ENCODE measurements around the gene POLR2C. TPM values are rescaled to one million over a fixed set of nuclear protein-coding genes. Genes with fewer than 3 reads are reported as not detected.

The POLR2C gene
- total RNA-seq, 2 donors from 2014 or later, result 72.0 to 88.3 TPM

DNA sequence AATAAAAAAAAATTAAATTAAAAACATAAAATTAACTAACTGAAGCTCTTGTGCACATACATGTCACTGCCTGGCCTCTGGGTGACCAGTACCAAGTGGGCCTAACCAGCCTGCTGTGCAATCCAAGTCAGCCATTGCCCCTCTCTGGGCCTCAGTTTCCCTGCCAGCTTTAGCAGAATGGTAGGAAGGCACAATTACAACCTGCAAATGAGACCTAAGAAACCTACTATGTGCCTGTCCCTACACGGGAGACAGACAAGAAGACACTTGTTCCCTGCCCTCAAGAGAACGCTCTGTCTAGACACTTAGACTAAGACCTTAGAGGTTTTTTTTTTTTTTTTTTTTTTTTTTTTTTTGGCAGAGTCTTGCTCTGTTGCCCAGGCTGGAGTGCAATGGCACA lies 17.0 kb upstream of the POLR2C start:
- WGBS, 2 experiments (ENCODE audit: insufficient coverage in 1 of 2, insufficient read length in 1 of 2), result 88 to 100% methylated on average over 1 to 2 of the region's 2 CpGs
- Mint-ChIP-seq H3K27ac (no peak overlapping the region), H3K36me3 (ENCODE audit: low read depth) (peaks cover 28% of the 10 kb centered on the region), H3K27me3 (ENCODE audit: insufficient read depth) (no peaks in the 10 kb centered on the region), H3K9me3 (peaks cover 26% of the 10 kb centered on the region), H3K4me3 (peak overlapping the region; percentile 88), H3K4me1 (peaks cover 6% of the 10 kb centered on the region)
- Histone ChIP-seq H3K27me3 (ENCODE audit: control insufficient read depth, insufficient read depth, low read length, poor library complexity, severe bottlenecking) (no peaks in the 10 kb centered on the region), H3K4me1 (ENCODE audit: control insufficient read depth, insufficient read depth, low read length) (no peaks in the 10 kb centered on the region), H3K27ac (ENCODE audit: low read depth, low read length) (no peak overlapping the region), H3K4me3 (ENCODE audit: low read length) (no peak overlapping the region), H3K9ac (ENCODE audit: extremely low read depth, low read length, poor library complexity, severe bottlenecking) (no peak overlapping the region), H3K36me3 (ENCODE audit: control insufficient read depth, insufficient read depth, low read length) (peaks cover 27% of the 10 kb centered on the region), H3K9me3 (ENCODE audit: control insufficient read depth, low read length) (peaks cover 14% of the 10 kb centered on the region)
- DNase-seq, result no peak
- TF ChIP-seq, protein P1, sequence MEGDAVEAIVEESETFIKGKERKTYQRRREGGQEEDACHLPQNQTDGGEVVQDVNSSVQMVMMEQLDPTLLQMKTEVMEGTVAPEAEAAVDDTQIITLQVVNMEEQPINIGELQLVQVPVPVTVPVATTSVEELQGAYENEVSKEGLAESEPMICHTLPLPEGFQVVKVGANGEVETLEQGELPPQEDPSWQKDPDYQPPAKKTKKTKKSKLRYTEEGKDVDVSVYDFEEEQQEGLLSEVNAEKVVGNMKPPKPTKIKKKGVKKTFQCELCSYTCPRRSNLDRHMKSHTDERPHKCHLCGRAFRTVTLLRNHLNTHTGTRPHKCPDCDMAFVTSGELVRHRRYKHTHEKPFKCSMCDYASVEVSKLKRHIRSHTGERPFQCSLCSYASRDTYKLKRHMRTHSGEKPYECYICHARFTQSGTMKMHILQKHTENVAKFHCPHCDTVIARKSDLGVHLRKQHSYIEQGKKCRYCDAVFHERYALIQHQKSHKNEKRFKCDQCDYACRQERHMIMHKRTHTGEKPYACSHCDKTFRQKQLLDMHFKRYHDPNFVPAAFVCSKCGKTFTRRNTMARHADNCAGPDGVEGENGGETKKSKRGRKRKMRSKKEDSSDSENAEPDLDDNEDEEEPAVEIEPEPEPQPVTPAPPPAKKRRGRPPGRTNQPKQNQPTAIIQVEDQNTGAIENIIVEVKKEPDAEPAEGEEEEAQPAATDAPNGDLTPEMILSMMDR (conservative IDR thresholded peaks at IDR 0.05), result no peak

- Histone ChIP-seq H3K4me1 (ENCODE audit: control insufficient read depth, insufficient read depth, low read length) (no peaks in the 10 kb centered on the region), H3K4me3 (ENCODE audit: low read length) (peak overlapping the region; percentile 100), H3K27ac (ENCODE audit: low read depth, low read length) (peak overlapping the region; percentile 67), H3K9me3 (ENCODE audit: control insufficient read depth, low read length) (peaks cover 3% of the 10 kb centered on the region), H3K36me3 (ENCODE audit: control insufficient read depth, insufficient read depth, low read length) (peaks cover 27% of the 10 kb centered on the region), H3K27me3 (ENCODE audit: control insufficient read depth, insufficient read depth, low read length, poor library complexity, severe bottlenecking) (no peaks in the 10 kb centered on the region), H3K9ac (ENCODE audit: extremely low read depth, low read length, poor library complexity, severe bottlenecking) (peak overlapping the region; percentile 91)
- H3K27me3 Mint-ChIP-seq (ENCODE audit: insufficient read depth), result no peaks in the 10 kb centered on the region
- H3K4me1 Mint-ChIP-seq, result peaks cover 6% of the 10 kb centered on the region
- H3K4me3 Mint-ChIP-seq, result peak overlapping the region; percentile 88
- no peak for DNase-seq
- H3K36me3 Mint-ChIP-seq (ENCODE audit: low read depth), result peaks cover 22% of the 10 kb centered on the region
- TF ChIP-seq, protein P1 (conservative IDR thresholded peaks at IDR 0.05), result no peak
- peaks cover 15% of the 10 kb centered on the region for H3K9me3 Mint-ChIP-seq
- H3K27ac Mint-ChIP-seq, result peak overlapping the region; percentile 91
- 8 to 14% methylated on average over 12 to 28 of the region's 28 CpGs for WGBS, 2 experiments (ENCODE audit: insufficient coverage in 1 of 2, insufficient read length in 1 of 2)
Observed at GRCh38 chr16:57446531-57447185, 15.8 kb upstream of the POLR2C start.

- Mint-ChIP-seq H3K9me3 (peaks cover 11% of the 10 kb centered on the region), H3K4me1 (peaks cover 6% of the 10 kb centered on the region), H3K27me3 (ENCODE audit: insufficient read depth) (no peaks in the 10 kb centered on the region), H3K36me3 (ENCODE audit: low read depth) (peaks cover 19% of the 10 kb centered on the region), H3K4me3 (peak within 1 kb of the TSS; percentile 88), H3K27ac (peak within 1 kb of the TSS; percentile 91)
- WGBS, 2 experiments (ENCODE audit: insufficient coverage in 1 of 2, insufficient read length in 1 of 2), result 0% methylated on average over 15 to 68 of the region's 68 CpGs
- H3K4me1 ChIP-seq (ENCODE audit: control insufficient read depth, insufficient read depth, low read length), result no peaks in the 10 kb centered on the region
- peak; percentile 96 for DNase-seq
- no peaks in the 10 kb centered on the region for H3K9me3 ChIP-seq (ENCODE audit: control insufficient read depth, low read length)
- H3K27ac ChIP-seq (ENCODE audit: low read depth, low read length), result peak within 1 kb of the TSS; percentile 67
- peaks cover 32% of the 10 kb centered on the region for H3K36me3 ChIP-seq (ENCODE audit: control insufficient read depth, insufficient read depth, low read length)
- no peaks in the 10 kb centered on the region for H3K27me3 ChIP-seq (ENCODE audit: control insufficient read depth, insufficient read depth, low read length, poor library complexity, severe bottlenecking)
- peak within 1 kb of the TSS; percentile 100 for H3K4me3 ChIP-seq (ENCODE audit: low read length)
- TF ChIP-seq, protein P1 (conservative IDR thresholded peaks at IDR 0.05), result no peak
- peak within 1 kb of the TSS; percentile 91 for H3K9ac ChIP-seq (ENCODE audit: extremely low read depth, low read length, poor library complexity, severe bottlenecking)
Observed at GRCh38 chr16:57447186-57447962, 15.1 kb upstream of the POLR2C start, which contains the start of the genes CIAPIN1 and COQ9. Gene CIAPIN1, minus strand, starts transcription at chr16:57447385. Its CDS starts 6,457 bp downstream, at chr16:57440928. Gene COQ9, plus strand, starts transcription at chr16:57447479. Its CDS starts 27 bp downstream, at chr16:57447506.

Data from endodermal cell (in vitro differentiated cells).